NCI-H2081 treated with DMSO at 0.1 percent for 48 hours (cell line): ENCODE measurements around the gene TUBA4B.
A peak's percentile ranks its signal among the peaks of the same experiment; 100 is the strongest.
"Not testable (repeated sequence)": the region's sequence is repeated elsewhere in the genome, so short reads cannot be mapped to it uniquely, and the experiment has no call there.

Experiments used
- DNase-seq: peaks from one replicate; lab custom pipeline; 2025; lab: John Stamatoyannopoulos, UW

TUBA4B gene

DNA sequence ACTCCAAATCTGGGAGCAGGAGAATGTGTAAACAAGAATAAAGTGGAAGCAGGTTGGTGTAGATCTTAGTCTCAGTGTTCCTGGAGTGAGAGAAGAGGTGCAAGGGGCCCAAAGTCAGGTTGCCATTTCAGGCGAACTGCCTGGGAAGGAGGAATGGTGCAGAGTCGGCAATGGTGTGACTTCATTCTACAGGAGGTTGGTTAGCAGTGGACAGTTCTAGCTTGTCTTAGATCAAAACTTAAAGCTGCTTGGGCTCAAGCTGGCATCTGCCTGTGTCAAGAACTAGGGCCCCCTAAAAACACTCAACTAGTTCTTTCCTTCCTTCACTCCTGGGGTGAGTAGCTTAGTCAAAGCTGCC is 4.2 kb upstream of the TUBA4B start:
- no peak for DNase-seq

DNA sequence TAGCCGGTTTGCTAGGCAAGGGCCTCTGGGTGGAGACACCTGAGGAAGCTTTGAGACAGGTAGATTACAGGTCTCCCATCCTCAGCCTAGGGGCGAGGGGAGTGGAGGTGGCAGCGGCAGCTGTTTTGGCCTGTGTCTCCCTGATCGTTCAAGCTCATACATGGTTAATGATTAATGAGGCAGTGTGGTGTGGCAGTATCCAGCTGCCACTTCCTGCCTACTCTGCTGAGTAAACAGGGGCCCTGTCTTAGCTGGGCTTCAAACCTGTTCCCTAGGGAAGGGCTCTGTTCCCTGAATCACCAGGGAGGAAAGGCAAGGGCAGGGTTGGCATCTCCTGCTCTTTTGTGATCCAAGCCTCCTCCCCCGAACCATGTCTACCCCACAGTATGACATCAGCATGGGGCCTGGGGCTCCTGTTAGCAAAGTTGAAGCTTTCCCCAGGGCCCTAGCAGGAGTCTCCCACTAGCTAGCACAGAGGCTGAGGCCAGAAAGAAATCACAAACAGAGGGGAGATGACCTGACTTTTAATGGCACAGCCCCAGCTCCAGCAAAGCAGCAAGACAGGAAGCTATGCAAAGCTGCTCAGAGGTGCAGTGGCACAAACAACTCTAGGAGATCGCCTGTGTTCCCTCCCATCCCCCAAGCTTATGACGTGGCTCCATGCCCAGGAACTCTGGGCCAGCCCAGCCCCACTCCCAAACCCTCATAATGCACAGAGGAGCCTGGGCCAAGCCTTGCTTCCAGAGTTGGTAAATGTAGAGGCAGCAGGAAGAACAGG is 3.7 kb upstream of the TUBA4B start:
- DNase-seq = peak; percentile 50

DNA sequence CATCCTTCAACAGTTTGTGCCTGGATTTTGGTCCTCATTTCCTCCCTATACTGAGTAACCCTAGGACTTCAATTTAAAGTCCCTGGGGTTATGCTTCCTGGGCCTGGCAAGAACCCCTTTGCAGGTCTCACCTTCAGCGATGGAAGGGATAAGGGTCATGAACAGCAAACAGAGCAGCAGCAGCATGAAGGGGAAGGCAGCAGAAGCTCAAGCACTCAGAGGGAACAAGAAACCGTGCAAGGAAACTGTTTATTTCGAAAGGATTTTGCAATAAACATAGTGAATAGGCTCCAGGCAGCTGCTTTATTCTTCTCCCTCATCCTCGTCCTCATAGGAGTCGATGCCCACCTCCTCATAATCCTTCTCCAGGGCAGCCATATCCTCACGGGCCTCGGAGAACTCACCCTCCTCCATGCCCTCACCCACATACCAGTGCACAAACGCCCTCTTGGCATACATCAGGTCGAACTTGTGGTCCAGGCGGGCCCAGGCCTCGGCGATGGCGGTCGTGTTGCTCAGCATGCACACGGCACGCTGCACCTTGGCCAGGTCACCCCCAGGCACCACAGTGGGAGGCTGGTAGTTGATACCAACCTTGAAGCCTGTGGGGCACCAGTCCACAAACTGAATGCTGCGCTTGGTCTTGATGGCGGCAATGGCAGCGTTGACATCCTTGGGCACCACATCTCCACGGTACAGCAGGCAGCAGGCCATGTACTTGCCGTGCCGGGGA is 2.8 kb upstream of the TUBA4B start:
- DNase-seq = no peak

DNA sequence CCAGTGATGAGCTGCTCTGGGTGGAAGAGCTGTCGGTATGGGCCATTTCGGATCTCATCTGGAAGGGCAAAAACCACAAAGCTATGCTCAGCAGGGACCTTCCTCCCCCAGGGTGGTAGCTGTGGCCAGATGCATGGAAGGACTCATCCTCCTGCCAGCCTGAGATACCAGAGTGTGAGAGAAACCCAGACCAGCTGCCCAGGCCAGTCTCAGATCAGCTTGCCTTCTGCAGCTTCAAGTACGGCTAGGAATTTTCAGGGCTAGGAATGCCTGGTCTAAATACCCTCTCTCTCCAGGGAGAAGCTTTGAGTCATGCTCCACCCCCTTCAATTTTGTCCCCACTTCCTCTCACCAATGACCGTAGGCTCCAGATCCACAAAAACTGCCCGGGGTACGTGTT is 1.4 kb upstream of the TUBA4B start:
- DNase-seq = no peak

DNA sequence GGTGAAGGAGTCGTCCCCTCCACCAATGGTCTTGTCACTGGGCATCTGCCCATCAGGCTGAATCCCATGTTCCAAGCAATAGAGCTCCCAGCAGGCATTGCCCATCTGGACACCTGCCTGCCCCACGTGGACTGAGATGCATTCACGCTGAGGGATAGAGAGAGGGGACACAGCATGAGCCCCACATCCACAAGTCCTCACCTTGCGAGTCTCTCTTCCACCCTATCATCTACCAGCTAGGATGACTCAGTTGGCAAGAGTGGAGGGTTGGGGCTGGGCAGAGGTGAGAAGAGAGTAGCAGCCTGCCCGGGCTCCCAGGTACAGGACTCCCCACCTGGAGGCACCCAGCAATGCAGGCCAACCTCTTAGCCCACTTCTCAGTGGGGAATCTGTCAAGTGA is 959 bp upstream of the TUBA4B start:
- DNase-seq = no peak

DNA sequence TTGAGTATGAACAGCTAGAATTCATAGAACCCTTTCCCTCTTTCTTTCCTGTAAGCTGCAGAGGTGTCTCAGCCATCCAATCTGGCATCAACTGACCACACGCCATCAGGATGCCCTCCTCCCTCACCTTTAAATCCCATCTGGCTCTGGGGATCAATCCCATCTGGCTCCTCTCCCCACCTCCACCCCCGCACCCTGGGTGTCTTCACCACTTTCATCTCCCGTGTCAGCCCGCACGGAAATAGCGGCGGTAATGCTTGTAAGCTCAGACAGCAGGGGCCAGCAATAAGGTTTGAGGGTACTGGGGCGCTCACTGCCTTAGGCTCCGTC is 508 bp upstream of the TUBA4B start:
- DNase-seq = no peak

DNA sequence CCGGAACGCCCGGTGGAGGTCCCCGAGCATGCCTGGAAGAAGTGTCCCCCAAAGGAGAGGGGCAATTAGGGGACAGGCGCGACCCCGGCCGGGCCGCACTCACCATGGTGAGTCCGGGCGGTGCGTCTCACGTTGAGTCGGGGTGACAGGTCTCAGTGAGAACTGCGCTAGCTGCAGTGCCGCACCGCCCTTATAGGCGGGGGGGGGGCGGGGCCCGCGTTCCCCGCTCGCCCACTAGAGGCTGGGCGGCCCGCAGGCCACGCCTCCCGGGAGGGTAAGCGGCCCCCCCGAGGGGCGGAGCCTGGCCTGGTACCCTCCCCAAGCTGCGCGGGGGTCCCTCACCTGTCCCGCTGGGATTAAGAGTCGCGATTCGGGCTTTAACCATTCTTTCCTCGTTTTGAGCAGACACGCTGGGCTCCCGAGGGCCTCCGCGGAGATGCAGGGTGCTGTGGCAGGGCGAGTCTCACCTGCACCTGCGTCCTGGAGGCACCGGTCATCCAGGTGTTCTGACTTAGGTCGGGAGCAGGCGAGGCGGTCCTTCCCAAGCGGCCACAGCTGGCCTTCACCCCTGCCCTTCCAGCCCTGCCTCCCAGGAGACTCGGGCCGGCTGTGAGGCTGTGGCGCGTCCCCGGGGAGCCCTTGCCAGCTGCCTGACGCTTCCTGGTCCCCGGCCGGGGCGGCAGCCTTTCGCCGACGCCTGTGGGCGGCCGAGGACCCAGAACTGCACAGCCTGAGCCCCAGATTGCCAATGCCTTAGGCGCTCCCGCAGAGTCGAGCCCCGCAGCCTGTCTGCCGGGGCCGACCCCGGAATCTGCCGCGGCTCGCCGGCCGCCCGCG is 928 bp downstream of the TUBA4B start, which contains the start of gene TUBA4A:
Gene TUBA4A (minus strand): TSS at position 166 of the 837 bp plus-strand sequence. CDS start 60 bp downstream, at position 106.
- peak; percentile 18 for DNase-seq

DNA sequence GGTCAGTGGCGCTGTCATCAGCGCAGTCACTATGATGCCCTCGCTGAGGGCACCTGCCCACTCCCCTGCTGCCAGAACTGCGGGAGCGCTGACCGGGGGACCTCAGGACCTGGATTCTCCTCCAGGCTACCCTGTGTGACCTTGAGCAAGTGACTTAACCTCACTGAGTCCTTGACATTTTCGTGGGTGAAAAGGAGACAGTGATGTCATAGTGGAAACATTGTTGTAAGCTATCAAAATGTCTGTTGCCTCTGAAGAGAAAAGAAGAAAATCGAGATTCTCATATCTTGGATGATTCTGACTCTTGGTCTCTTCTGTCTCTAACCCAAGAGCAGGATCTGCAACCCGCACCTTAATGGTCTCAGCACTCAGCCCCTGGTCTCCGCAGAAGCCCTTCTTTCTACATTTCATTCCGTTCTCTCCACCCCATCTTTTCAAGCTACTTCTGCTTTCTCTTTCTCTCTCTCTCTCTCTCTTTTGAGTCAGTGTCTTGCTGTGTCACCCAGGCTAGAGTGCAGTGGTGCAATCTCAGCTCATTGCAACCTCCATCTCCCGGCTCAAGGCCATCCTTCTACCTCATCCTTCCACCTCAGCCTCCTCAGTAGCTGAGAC is 1.7 kb downstream of the TUBA4B start:
- no peak for DNase-seq

DNA sequence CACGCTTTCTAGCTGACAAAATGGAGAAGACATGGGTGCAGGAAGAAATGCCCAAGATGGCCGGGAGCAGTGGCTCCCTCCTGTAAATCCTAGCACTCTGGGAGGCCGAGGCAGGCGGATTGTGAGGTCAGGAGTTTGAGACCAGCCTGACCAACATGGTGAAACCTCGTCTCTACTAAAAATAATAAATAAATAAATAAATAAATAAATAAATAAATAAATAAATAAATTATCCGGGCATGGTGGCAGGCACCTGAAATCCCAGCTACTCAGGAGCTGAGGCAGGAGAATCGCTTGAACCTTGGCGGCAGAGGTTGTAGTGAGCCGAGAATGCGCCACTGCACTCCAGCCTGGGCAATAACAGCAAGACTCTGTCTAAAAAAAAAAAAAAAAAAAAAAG is 5.9 kb downstream of the TUBA4B start:
- DNase-seq = not testable (repeated sequence)

DNA sequence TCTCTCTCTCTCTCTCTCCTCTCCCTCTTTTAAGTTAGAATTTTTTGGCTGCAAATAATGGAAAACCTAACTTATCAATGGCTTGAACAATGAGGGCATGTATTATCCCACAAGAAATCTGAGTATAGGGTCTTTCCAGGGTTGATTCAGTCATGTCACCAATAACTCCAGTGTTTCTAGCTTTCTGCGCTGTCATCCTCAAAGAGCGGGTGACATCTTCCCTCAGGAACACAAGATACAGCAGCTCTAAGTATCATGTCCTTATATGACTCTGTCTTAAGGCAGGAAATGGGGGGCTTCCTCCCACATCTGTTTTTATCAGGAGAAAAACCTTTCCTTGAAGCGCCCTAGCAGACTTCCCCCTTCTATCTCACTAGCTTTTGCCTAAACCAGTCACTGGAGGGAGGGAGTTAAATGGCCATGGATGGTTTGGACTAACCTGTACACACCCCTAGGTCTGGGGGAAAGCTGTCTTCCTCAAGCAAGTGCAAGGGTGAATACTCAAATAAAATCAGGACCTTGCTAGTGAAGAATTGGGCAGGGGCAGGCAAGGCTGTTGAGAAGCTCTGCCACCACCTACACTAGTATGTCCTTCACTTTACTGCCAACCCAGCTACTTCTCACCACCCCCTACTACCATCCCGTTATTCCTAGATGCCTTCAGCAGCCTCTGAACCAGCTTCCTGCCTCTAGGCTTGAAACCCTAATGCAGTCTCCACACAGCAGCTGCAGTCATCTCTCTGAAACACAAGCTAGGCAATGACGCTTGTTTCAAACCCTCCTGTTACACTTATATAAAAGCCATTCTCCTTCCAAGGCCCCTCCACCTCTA is 8.2 kb downstream of the TUBA4B start:
- no peak for DNase-seq

DNA sequence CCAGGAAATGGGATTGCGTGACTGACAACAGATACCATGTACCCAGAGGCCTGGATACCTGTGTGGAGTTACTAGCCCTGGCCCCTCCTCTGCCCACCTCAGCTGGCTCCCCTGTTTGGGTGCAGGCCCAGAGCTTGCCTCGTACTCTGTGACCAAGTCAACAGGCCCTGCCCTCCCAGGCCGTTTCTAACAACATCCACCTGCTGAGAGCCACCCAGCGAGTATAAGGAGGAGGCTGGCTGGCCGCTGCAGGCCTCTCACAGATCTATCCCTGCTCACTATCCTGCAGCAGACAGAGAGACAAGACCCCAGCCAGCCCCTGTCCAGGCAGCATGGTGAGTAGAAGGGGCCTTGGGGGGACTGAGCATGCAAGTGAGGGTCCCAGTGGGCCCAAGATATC is 13.2 kb downstream of the TUBA4B start:
- DNase-seq = no peak

DNA sequence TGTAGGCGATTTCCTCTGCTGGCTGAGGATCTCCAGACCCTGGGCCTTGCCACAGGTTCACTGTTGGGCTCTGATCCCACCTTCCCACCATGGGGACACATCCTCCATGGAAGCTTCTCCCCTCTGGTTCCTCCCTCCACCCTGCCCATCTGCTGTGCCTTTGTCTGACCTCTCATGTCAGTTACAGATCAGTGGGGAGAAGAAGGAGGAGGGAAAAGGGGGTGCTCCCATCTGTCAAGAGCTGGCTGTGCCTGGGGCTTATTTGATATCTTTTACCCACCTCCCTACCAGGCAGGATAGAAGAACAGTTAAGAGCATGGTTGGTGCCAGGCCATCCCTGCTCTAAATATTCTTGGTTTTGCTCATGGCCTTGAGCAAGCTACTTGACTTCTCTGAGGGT is 13.8 kb downstream of the TUBA4B start:
- no peak for DNase-seq

DNA sequence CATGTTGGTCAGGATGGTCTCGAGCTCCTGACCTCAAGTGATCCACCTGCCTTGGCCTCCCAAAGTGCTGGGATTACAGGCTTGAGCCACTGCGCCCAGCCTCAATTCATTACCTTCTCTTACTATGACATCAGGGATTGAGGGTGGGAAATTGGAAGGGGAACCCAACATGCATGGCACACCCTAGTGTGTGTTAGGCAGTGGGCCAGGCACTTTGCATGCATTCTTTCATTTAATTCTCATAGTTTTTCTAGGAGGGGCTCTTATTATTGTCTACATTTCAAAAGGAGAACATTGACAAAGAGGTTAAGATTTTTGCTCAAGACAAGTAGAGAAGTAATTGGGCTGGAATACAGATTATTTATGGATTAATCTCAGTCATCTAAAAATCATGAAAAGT is 15.3 kb downstream of the TUBA4B start:
- no peak for DNase-seq

DNA sequence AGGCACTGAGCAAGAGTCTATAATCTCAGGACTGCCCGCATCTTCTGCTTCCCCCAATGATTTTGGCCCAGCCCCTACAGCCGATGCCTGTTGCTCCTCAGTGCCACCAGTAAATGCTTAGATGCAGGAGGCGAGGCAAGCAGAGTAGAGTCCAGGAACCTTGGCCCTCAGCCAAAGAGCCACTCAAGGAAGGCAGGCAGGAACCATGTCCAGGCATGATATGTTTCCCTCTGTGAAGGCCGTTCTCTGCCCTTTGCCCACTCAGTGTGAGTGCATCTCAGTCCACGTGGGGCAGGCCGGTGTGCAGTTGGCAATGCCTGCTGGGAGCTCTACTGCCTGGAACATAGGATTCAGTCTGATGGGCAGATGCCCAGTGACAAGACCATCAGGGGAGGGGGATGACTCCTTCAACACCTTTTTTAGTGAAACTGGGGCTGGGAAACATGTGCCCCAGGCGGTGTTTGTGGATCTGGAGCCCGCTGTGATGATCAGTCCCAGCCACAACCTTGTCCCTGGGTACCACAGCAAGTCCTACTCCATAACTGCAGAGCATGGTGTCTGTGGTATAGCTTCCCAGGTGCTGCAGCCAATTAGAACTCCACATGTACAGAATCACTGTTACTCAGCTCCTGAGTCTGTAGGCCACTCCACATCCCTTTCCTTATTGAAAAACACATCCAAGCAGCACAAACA is 16.5 kb downstream of the TUBA4B start:
- DNase-seq = no peak

DNA sequence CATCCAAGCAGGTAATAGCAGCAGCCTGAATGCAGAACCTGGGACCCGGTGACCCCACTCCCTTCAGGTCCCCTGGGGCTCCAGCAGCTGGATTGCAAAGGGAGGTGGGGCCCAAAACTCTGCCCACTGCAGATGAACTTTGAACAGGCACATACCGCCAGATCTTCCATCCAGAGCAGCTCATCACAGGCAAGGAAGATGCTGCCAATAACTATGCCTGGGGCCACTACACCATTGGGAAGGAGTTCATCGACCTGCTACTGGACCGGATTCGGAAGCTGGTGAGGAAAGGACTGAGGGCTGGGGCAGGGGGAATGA is 17.0 kb downstream of the TUBA4B start:
- DNase-seq = no peak

DNA sequence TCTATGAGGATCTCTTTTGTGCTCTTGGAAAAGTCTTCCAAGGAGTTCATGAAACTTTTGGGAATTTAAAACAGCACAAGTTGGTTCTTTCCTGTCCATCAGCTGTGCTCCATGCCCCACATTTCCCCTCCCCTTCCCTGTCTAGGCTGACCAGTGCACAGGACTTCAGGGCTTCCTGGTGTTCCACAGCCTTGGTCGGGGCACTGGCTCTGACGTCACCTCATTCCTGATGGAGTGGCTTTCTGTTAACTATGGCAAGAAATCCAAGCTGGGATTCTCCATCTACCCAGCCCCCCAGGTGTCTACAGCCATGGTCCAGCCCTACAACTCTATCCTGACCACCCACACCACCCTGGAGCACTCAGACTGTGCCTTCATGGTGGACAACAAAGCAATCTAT is 18.0 kb downstream of the TUBA4B start:
- DNase-seq = no peak

DNA sequence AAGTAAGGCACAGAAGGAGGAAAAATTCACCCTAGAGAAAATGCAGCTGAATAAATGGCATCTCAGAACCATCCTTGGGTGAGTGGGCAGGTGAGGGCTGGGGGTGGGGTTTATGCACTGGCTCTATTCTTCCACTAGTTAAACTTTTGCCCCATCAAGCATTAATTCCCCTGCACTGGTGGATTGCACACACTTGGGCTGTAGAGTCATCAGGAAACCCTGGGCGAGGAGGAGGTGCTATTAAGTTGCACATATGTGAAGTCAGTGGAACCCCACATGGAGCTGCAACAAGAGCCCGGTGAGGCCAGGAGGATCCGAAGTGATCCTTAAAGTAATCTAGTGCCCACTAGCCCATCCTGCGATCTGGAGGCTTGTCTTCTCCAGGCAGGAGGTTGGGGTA is 19.3 kb downstream of the TUBA4B start:
- no peak for DNase-seq

DNA sequence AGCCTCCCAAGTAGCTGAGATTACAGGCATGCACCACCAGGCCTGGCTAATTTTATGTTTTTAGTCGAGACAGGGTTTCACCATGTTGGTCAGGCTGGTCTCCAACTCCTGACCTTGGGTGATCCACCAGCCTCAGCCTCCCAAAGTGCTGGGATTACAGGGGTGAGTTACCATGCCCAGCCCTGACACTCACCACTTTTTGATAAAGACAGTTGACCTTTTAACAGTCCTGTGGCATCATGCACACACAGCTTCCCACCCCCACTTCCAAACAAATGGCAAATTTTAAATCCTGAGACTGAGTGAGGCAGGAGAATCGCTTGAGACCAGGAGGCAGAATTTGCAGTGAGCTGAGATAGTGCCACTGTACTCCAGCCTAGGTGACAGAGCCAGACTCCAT is 20.0 kb downstream of the TUBA4B start:
- no peak for DNase-seq

DNA sequence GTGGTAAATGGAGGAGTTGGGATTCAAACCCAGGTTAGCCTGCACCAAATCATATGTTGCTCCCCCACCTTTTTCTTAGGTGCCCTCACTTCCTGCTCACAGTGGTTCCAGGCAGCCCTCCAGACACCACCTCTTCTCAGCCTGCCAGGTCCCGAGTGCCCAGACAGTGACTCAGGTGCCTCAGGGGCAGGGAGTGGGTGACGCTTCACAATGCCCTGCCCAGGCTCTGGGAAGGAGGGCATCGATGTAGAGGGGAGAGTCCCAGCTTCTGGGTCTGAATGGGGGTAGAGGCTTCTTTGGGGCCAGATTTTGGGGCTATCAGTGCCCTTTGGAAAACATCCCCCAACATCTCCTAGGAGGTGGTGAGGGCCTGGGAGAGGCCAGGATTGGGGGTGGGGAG is 20.9 kb downstream of the TUBA4B start:
- no peak for DNase-seq

DNA sequence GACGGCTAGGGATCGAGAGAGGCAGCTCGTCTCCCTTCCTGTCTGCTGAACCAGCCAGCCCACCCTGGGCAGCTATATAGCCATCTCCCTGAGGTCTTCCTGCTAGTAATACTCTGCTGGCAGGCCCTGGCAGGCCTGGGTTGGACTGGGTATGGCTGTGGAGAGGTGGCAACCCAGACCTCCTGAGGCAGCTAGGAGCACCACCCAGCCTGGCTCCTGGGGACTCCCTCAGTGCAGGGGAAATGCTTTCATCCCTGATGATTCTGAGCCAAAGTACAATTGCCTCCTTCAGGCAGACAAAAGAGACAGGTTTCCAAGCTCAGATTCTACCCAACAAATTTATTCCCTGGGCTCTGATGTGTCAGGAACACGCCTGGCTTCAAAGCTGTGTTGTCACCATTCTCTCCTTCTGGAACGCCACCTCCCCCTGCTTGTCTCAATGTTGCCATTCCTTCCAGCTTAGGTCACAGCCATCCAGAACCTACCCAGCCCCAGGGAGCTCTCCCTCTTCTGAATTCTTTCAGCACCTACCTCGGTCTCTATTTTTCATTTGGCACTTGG is 21.4 kb downstream of the TUBA4B start:
- no peak for DNase-seq
